Right ventricle myocardium inferior (tissue), 1 donor: ENCODE data around the gene MYO5A. TPM values are rescaled to one million over a fixed set of nuclear protein-coding genes. Genes with fewer than 3 reads are reported as not detected.
A peak's percentile ranks its signal among the peaks of the same experiment; 100 is the strongest.
"Not testable (repeated sequence)": the region's sequence is repeated elsewhere in the genome, so short reads cannot be mapped to it uniquely, and the experiment has no call there.

Source experiments
- ATAC-seq: fragments of 200-7000 bp; cut with Tn5 transposase; one replicate; pipeline ENCODE4 v1.9.1; 2020; ENCODE audit warnings: mild to moderate bottlenecking, moderate library complexity
- DNase-seq: peaks from one replicate; pipeline ENCODE4 v3.0.0; 2021; ENCODE audit errors: missing footprints
- intact Hi-C: fragments of 100-400 bp; cut with DNase I; formaldehyde crosslinking; loops from one replicate; pipeline ENCODE4 v1.11.0; 2022
- total RNA-seq: library from RNA; stranded (reverse); fragmentation: NEBNext Ultra II Directional; extraction: Animal tissue kit (Norgen Biotek cat#: 25700); gene quantifications from one replicate; pipeline ENCODE4 v1.2.1, GENCODE V29; 2021
- donor health status: DM: no; HTN: yes; CAD: no; lungs with severe emphysema.

MYO5A gene
- total RNA-seq, 1 donor from 2014 or later: 7.9 TPM

DNA sequence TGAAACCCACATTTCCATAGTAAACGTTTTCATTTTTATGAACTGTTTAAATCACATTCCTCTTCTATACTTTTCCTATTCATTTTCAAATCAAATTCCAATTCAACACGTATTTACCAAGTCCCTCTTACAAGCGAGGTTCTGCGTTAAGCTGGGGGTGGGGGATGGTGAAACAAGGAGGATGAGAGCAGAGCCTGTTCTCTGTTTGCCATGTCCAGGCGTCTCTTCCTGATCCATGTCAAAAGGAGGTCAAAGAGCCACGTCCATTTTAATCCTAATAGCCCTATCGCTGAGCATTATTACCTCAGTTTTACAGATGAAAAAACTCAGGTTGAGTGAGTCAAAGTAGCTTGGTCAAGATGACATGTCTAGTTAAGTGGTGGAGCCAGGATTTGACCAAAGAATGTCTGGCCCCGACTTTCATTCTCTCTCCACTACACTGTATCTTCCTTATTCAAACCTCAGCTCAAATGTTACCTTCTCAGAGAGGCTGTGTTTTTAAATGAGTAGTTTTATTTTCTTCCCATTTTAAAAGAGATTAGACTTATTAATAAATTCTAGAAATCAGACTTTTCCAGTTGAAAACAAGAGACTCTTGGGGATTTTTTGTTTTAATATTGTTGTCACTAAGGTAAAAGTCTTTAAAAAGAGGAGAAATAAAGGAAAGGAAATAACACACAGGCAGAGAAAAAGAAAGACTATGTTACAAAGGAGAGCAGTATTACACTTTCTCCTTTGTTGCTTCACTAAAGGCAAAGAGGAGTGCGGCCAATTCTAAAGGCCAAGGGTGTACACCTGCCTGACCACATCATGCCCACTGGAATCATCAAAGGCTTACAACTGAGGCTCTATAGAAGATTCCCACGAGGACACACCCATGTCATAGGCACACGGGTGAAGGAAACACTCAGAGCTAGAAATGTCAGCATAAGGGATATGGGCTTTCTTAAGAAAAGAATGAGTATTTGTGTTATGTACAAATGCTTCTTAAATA, 42.4 kb downstream of the MYO5A start:
- DNase-seq: no peak
- ATAC-seq: no peak
- intact Hi-C loops: no loop called here

DNA sequence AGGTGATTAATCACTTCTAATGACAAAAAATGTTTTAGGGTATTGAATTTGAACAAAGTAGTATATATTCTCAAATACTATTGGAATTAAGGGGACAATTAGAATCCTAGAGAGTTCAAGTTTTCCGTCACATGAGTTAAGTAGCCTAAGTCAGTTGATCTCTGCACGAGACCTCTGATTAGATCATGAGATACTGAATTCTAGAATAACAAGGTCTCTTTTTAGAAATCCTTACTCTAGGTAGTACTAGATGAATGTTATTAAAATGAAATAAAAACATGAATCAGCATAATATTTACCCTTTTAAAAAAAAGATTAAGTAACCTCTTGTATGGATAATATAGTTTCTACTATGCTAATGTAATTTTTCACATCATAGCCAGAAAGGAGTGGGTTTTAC, 43.4 kb downstream of the MYO5A start:
- intact Hi-C loops: no loop called here
- DNase-seq: no peak
- ATAC-seq: no peak

- intact Hi-C loops: no loop called here
- ATAC-seq (peak; percentile 47), DNase-seq (no peak)
Observed at GRCh38 chr15:52483707-52484106, 45.0 kb downstream of the MYO5A start.

DNA sequence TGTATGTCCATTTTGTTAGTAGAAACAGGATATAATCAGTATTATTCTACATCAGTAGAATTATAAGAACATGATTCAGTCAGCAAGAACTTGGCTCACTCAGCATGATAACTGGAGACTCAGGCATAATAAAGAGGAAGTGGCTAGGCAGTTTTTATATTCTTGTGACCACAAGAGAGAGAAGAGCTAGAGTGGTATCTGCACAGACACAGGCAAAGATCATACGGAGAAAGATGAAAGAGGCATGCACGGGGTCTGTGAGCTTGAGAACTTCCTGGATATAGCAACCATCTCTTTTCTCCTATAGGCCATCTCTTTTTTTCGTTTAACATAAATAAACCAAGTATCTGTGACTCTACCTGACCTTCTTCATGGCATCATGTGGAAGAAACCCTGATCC, 46.8 kb downstream of the MYO5A start:
- intact Hi-C loops: no loop called here
- DNase-seq: no peak
- peak; percentile 79 for ATAC-seq

GRCh38 chr15:52480990-52481389, 47.7 kb downstream of the MYO5A start:
- no peak for ATAC-seq
- intact Hi-C loops: no loop called here
- no peak for DNase-seq

- DNase-seq (no peak), ATAC-seq (no peak)
- intact Hi-C loops: loop anchor here (5.0 kb wide), 1 partner anchor 209 kb away; no protein-coding TSS in a partner anchor
Observed at GRCh38 chr15:52466716-52467115, 62.0 kb downstream of the MYO5A start.

- intact Hi-C loops: loop anchor here (5.0 kb wide), 1 partner anchor 209 kb away; no protein-coding TSS in a partner anchor
- peak; percentile 89 for ATAC-seq
- peak; percentile 72 for DNase-seq
Observed at GRCh38 chr15:52466134-52466701, 62.5 kb downstream of the MYO5A start.

DNA sequence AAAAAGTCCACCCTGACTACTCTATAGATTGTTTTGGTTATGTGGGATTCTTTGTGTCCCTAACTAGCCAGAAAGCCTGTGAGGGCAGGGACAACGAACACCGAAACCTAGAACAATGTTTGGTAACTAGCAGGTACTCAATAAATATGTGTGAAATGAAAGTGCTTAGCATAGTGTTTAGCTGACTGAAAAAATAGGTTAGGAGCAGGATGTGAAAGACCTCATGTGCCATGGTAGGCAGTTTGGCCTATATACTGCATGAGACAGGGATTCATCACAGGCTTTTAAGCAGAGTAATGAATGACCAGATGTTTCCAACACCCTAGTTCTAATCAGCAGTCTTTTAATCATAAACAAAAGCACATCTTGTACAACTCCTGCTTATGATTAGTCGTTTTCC, 64.2 kb downstream of the MYO5A start:
- ATAC-seq: no peak
- DNase-seq: no peak
- intact Hi-C loops: loop anchor here (5.0 kb wide), 1 partner anchor 132 kb away; no protein-coding TSS in a partner anchor

DNA sequence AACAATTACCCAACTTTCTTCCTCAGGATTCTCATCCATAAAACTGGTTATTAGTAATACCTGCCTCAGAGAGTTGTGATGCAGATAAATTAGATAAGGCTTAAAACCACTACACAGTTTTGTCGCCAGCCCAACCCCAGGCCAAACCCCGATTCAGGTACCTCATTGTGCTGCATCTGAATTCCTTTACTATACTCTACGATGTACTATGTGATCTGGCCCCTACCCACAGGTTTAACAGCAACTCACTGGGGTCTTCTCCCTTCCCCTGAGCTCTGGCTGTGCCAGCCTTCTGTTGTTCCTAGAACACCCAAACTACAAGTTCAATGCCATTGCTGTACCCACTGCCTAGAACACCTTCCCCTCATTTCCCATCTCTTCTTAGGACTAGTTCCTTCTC, 64.6 kb downstream of the MYO5A start:
- intact Hi-C loops: loop anchor here (5.0 kb wide), 1 partner anchor 132 kb away; no protein-coding TSS in a partner anchor
- DNase-seq: no peak
- ATAC-seq: no peak

DNA sequence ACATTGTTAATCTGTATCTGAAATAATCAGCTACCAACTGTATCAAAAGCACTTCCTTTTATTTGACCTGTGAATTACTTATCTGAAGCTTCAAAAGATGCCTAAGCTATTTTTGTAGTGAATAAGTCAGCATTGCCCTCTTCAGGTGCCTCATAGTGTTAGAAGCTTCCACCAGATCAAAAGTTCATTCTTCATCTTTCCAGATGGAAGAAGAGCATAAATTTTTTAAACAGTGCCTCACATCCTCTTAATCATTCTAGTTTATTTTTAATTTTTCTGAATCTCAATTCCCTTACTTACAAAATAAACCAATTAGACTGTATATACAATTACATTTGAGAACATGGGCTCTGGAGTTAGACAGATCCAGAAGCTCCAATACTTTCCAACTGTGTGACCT, 65.0 kb downstream of the MYO5A start:
- no peak for DNase-seq
- intact Hi-C loops: loop anchor here (5.0 kb wide), 1 partner anchor 131 kb away; no protein-coding TSS in a partner anchor
- ATAC-seq: no peak

- DNase-seq (no peak), ATAC-seq (no peak)
- intact Hi-C loops: loop anchor here (5.0 kb wide), 1 partner anchor 131 kb away; no protein-coding TSS in a partner anchor
Observed at GRCh38 chr15:52462806-52463360, 65.8 kb downstream of the MYO5A start.

GRCh38 chr15:52459701-52460100, 69.0 kb downstream of the MYO5A start:
- intact Hi-C loops: loop anchor here (5.0 kb wide), 1 partner anchor 127 kb away; no protein-coding TSS in a partner anchor
- DNase-seq, ATAC-seq: not testable (repeated sequence)

- DNase-seq, ATAC-seq, intact Hi-C loops: not testable (repeated sequence)
Observed at GRCh38 chr15:52459265-52459664, 69.4 kb downstream of the MYO5A start.

- DNase-seq (no peak), ATAC-seq (peak; percentile 59)
- intact Hi-C loops: no loop called here
Observed at GRCh38 chr15:52448011-52448890, 80.4 kb downstream of the MYO5A start.

- intact Hi-C loops: no loop called here
- DNase-seq (no peak), ATAC-seq (no peak)
Observed at GRCh38 chr15:52445954-52446353, 82.7 kb downstream of the MYO5A start.

- intact Hi-C loops: no loop called here
- ATAC-seq (peak; percentile 25), DNase-seq (no peak)
Observed at GRCh38 chr15:52445553-52445952, 83.1 kb downstream of the MYO5A start.

DNA sequence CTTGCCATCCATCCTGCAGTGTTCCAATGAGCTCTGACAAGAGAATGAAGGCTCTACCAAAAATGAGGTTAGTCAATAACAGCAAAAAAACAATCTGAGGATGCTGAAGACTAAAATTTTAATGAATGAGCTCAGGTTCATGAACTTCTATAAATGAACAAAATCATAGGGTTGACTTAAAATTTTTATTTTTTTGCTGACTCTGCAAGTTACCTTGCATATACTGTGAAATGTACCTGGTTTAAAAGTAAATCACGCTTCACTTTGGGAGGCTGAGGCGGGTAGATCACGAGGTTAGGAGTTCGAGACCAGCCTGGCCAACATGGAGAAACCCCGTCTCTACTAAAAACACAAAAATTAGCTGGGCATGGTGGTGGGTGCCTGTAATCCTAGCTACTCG, 85.5 kb downstream of the MYO5A start:
- DNase-seq, ATAC-seq, intact Hi-C loops: not testable (repeated sequence)

- DNase-seq: no peak
- intact Hi-C loops: no loop called here
- no peak for ATAC-seq
Observed at GRCh38 chr15:52441841-52442240, 86.8 kb downstream of the MYO5A start.
